ENCODE measurements around the gene RPS25.

RPS25 gene

DNA sequence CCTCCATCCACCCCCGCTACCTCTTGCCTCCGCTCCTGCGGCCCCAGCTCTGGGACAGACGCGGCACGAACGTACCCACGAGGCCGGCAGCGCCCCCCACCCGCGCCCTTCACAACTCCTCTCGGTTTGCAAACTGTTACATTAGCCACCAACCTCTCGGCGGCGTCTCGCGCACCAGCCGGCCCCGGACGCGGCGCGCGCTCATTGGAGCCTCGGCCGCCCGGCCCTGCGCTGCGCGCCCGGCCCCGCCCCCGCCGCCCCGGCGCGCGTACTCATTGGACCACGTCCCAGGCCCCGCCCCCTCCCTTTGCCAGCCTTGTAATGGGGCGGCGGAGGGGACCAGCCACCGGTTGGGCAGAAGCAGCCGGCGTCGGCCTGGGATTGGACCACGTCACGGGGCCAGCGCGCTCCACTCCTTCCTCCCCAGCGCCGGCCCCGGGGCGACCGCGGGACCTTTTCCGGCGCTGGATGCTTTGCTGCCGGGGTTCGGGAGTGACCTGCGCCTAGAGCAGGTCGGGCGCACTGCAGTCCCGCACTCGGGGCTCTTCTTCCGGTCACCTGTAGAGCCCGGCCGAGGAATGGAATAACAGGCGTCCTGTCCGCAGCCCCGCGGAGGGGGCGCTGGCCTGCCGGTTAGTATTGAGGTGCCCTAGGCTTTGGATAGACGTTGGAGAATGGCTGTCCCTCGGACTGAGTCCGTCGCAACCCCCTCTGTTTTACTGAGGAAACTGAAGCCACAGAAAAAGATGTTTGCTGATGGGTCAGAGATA, 39.0 kb upstream of the RPS25 start, which contains the start of gene HYOU1:
TSS of gene HYOU1 (minus strand) at position 206 of the 770 bp plus-strand sequence. CDS start 1,045 bp downstream, outside the sequence.
- H3K4me3 ChIP-seq (ENCODE audit: low read length) = peak within 1 kb of the TSS; percentile 88
- DNase-seq (ENCODE audit: low read depth) = peak; percentile 95
- TF ChIP-seq, protein P1, sequence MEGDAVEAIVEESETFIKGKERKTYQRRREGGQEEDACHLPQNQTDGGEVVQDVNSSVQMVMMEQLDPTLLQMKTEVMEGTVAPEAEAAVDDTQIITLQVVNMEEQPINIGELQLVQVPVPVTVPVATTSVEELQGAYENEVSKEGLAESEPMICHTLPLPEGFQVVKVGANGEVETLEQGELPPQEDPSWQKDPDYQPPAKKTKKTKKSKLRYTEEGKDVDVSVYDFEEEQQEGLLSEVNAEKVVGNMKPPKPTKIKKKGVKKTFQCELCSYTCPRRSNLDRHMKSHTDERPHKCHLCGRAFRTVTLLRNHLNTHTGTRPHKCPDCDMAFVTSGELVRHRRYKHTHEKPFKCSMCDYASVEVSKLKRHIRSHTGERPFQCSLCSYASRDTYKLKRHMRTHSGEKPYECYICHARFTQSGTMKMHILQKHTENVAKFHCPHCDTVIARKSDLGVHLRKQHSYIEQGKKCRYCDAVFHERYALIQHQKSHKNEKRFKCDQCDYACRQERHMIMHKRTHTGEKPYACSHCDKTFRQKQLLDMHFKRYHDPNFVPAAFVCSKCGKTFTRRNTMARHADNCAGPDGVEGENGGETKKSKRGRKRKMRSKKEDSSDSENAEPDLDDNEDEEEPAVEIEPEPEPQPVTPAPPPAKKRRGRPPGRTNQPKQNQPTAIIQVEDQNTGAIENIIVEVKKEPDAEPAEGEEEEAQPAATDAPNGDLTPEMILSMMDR (conservative IDR thresholded peaks at IDR 0.05; ENCODE audit: low read length) = peak; percentile 32

DNA sequence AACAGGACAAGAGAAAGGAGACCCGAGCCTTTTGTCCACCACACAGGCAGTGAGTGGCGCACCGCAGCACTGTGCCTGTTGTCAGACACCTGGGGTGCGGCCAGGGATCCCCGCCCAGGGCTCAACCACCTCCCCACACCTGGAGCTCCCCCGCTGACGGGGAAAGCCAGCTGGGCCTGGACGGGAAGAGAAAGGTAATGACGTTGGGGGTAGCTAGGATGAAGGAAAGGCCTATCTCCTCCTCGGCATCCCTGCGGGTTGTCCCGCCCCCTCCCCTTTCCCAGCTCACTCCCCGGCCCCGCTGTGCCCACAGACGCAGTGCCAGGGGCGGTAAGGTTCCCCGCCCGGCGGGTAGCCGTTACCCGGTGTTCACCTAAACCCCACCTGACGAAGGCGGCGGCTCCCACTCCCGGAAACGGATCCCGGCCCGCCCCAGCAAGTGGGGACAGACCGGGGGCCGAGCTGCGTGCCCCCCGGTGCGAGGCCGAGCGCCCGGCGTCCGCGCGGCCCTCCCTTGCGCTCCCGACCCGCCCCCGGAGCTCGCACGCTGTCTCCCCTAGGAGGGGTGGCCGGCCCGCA, 38.4 kb upstream of the RPS25 start:
- peak overlapping the region; percentile 88 for H3K4me3 ChIP-seq (ENCODE audit: low read length)
- peak; percentile 5 for DNase-seq (ENCODE audit: low read depth)
- TF ChIP-seq, protein P1 (conservative IDR thresholded peaks at IDR 0.05; ENCODE audit: low read length) = no peak

DNA sequence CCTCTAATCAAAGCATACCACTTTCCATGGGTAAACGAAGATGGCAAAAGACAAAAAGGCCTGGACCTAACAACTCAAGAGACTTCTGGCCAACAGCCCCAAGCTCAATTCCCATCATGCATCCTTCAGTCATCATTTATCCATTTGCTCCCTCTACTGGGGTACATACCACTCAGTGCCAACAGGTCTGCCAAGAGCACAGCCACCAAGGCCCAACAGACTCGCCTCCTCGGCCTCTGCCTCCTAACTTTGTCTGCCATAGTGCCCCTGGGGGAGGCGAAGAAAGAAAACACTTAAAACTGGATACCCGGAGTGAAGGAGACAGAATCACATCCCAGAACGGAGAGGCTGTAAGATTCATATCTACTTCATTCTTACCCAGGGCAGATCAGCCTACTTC, 37.8 kb upstream of the RPS25 start:
- H3K4me3 ChIP-seq (ENCODE audit: low read length) = peak overlapping the region; percentile 88
- TF ChIP-seq, protein P1 (conservative IDR thresholded peaks at IDR 0.05; ENCODE audit: low read length) = peak; percentile 37
- peak; percentile 42 for DNase-seq (ENCODE audit: low read depth)

DNA sequence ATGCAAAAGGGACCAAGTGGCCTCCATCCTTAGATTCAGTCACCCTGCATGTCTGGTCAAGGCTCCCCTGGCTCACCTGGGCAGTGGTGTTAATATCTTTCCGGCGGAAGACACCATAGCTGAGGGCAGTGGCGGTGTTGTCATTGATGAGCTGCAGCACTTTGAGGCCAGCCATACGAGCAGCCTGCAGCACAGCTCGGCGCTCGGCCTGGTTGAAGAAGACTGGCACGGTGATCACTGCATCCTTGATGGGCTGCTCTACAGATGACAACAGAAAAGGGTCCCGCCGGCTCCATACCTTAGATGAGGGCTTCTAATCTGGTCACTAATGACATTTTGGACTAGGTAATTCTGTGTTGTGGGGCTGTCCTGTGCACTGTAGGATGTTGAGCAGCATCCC, 36.3 kb upstream of the RPS25 start:
- H3K4me3 ChIP-seq (ENCODE audit: low read length) = no peak overlapping the region
- DNase-seq (ENCODE audit: low read depth) = no peak
- TF ChIP-seq, protein P1 (conservative IDR thresholded peaks at IDR 0.05; ENCODE audit: low read length) = no peak

DNA sequence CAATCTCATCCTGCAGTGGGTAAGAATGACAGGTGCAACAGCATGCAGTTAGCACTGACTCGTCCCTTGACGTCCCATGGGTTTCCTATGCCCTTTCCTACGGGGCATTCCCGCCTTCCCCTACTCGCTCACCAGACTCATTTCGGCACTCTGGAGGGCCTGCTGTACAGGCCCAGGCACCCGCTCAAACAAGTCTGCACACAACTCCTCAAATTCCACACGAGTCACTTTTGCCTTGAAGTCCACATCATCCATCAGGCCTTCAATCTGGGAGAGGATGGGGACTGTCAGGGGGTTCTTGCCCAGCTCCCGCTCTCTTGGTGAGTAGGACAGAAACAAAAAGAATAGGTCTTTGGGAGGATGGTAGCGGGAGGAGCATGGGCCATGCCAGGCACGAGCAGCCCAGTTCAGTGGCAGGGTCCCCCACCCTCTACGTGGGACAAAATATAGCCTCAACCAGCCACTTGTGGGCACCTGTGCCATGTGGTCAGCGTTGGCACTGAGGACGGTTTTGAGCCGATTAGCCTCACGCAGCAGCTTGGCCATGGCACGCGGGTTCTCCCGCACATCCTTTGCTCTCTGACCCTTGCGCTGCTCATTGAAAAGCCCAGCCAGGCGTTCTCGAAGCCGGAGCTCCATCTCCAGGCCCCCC, 34.1 kb upstream of the RPS25 start:
- DNase-seq (ENCODE audit: low read depth) = no peak
- no peak overlapping the region for H3K4me3 ChIP-seq (ENCODE audit: low read length)
- TF ChIP-seq, protein P1 (conservative IDR thresholded peaks at IDR 0.05; ENCODE audit: low read length) = no peak

DNA sequence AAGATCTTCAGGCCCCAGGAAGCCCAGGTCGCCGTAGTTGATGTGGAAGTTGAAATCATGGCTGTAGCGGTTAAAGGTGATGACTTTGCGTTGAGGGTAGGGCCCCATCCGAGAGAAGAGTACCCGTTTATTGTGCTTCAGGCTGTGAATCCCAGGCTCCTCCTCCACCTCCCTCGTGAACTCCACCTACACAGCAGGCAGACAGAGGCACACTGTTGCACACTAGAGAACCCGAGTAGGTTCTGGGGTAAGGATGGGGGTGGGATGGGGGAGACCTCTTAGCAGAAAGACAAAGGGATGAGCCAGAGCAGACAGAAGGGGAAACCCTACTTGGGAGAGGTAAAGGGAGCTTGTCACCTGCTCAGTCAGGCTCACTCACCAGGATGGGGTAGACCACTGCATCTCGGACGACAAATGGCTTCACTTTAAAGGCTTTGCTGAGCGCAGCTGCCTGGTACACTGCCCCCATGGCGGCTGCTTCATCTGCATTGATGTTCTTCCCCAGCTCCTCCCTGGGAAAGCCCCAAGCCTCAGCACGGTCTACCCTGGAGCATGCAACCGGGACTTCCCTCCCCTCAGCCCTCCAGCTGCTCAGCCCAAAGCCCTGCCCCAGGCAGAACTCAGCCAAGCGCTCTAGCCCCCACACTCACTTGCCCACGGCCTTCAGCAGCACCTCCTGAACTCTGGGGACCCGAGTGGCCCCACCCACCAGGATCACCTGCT, 33.5 kb upstream of the RPS25 start:
- TF ChIP-seq, protein P1 (conservative IDR thresholded peaks at IDR 0.05; ENCODE audit: low read length) = no peak
- DNase-seq (ENCODE audit: low read depth) = no peak
- no peak overlapping the region for H3K4me3 ChIP-seq (ENCODE audit: low read length)
